Measurements from ENCODE around the gene SUPT20HL2.

The SUPT20HL2 gene

DNA sequence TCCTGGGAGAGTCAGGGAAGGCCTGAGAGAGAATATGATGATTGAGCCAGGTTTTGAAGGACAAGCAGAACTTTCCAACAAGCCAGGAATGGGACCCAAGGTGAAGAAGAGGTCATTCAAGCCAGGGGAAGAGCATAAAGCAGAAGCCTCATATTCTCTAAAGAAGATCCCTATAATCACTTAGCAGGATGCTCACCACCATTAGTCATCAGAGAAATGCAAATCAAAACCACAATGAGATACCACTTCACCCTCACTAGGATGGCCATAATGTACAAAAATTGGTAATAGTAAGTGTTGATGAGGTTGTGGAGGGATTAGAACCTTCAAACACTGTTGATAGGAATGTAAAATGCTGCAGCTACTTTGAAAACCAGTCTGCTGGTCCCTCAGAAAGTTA is 26.0 kb upstream of the SUPT20HL2 start:
- Histone ChIP-seq H3K27me3 (ENCODE audit: low read length) (no peaks in the 10 kb centered on the region), H3K4me2 (ENCODE audit: low read depth, low read length, poor library complexity, severe bottlenecking) (no peak overlapping the region), H3K9ac (ENCODE audit: low read length) (no peak overlapping the region), H2AFZ (ENCODE audit: low read depth, low read length, severe bottlenecking) (no peak overlapping the region), H3F3A (ENCODE audit: insufficient read depth) (no peaks in the 10 kb centered on the region), H3K9me2 (replicated peaks; ENCODE audit: insufficient read depth, low read length) (no peaks in the 10 kb centered on the region), H3K4me3 (ENCODE audit: insufficient read depth, low read length, poor library complexity, severe bottlenecking) (no peak overlapping the region), H3K9me3 (ENCODE audit: insufficient read depth, low read length) (no peaks in the 10 kb centered on the region), H4K20me1 (ENCODE audit: low read depth, low read length) (no peaks in the 10 kb centered on the region), H3K79me2 (ENCODE audit: insufficient read depth, low read length) (no peaks in the 10 kb centered on the region), H3K27ac (ENCODE audit: low read depth, low read length) (no peak overlapping the region), H3K36me3 (ENCODE audit: low read length) (no peaks in the 10 kb centered on the region)
- no peak for TF ChIP-seq EZH2phosphoT487 (conservative IDR thresholded peaks at IDR 0.05; ENCODE audit: low read length)
- TF ChIP-seq, protein P1, sequence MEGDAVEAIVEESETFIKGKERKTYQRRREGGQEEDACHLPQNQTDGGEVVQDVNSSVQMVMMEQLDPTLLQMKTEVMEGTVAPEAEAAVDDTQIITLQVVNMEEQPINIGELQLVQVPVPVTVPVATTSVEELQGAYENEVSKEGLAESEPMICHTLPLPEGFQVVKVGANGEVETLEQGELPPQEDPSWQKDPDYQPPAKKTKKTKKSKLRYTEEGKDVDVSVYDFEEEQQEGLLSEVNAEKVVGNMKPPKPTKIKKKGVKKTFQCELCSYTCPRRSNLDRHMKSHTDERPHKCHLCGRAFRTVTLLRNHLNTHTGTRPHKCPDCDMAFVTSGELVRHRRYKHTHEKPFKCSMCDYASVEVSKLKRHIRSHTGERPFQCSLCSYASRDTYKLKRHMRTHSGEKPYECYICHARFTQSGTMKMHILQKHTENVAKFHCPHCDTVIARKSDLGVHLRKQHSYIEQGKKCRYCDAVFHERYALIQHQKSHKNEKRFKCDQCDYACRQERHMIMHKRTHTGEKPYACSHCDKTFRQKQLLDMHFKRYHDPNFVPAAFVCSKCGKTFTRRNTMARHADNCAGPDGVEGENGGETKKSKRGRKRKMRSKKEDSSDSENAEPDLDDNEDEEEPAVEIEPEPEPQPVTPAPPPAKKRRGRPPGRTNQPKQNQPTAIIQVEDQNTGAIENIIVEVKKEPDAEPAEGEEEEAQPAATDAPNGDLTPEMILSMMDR (IDR thresholded peaks at IDR 0.05; ENCODE audit: insufficient read depth, low read length, poor library complexity, severe bottlenecking) = no peak

DNA sequence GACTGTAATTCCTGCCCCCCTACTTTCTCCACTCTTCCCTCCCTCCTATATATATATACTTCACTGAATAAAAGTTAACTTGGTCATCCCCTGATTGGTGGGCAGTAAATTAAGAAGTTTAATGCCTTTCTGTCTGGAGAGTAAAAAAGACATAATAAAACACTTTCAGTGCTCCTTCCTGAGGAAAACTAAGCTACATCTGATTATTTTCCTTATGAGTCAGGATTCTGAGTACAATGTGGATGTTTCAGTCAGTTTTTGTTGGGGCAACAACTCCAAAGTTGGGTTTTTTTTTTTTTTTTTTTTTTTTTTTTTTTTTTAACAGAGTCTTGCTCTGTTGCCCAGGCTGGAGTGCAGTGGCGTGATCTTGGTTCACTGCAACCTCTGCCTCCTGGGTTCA is 22.0 kb upstream of the SUPT20HL2 start:
- Histone ChIP-seq H3K4me2 (ENCODE audit: low read depth, low read length, poor library complexity, severe bottlenecking) (no peak overlapping the region), H3K9ac (ENCODE audit: low read length) (no peak overlapping the region), H3K79me2 (ENCODE audit: insufficient read depth, low read length) (no peaks in the 10 kb centered on the region), H4K20me1 (ENCODE audit: low read depth, low read length) (no peaks in the 10 kb centered on the region), H3K9me3 (ENCODE audit: insufficient read depth, low read length) (no peaks in the 10 kb centered on the region), H3K27ac (ENCODE audit: low read depth, low read length) (no peak overlapping the region), H3K36me3 (ENCODE audit: low read length) (no peaks in the 10 kb centered on the region), H3K9me2 (replicated peaks; ENCODE audit: insufficient read depth, low read length) (no peaks in the 10 kb centered on the region), H3K27me3 (ENCODE audit: low read length) (no peaks in the 10 kb centered on the region), H3K4me3 (ENCODE audit: insufficient read depth, low read length, poor library complexity, severe bottlenecking) (no peak overlapping the region), H2AFZ (ENCODE audit: low read depth, low read length, severe bottlenecking) (no peak overlapping the region), H3F3A (ENCODE audit: insufficient read depth) (no peaks in the 10 kb centered on the region)
- no peak for TF ChIP-seq EZH2phosphoT487 (conservative IDR thresholded peaks at IDR 0.05; ENCODE audit: low read length)
- TF ChIP-seq, protein P1 (IDR thresholded peaks at IDR 0.05; ENCODE audit: insufficient read depth, low read length, poor library complexity, severe bottlenecking) = no peak

DNA sequence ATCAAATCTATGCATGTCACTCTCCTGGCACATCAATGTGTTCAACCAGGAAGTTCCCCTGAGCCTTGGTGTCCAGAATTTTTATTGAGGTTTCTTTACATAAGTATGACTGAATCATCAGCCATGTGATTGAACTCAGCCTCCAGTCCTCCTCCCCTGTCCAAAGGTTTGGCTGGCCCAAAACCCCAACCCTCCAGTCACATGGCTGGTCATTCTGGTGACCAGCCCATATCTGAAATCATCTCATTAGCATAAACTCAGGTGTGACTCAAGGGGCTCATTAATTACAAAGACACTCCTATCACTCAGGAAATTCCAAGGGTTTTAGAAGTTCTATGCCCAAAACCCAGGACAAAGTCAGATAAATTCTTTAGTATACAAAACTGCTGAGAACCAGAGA is 20.6 kb upstream of the SUPT20HL2 start:
- no peak overlapping the region for H2AFZ ChIP-seq (ENCODE audit: low read depth, low read length, severe bottlenecking)
- no peaks in the 10 kb centered on the region for H3K9me2 ChIP-seq (replicated peaks; ENCODE audit: insufficient read depth, low read length)
- no peak overlapping the region for H3K27ac ChIP-seq (ENCODE audit: low read depth, low read length)
- H3F3A ChIP-seq (ENCODE audit: insufficient read depth) = no peaks in the 10 kb centered on the region
- no peaks in the 10 kb centered on the region for H3K36me3 ChIP-seq (ENCODE audit: low read length)
- no peaks in the 10 kb centered on the region for H3K79me2 ChIP-seq (ENCODE audit: insufficient read depth, low read length)
- no peak overlapping the region for H3K4me3 ChIP-seq (ENCODE audit: insufficient read depth, low read length, poor library complexity, severe bottlenecking)
- no peaks in the 10 kb centered on the region for H3K27me3 ChIP-seq (ENCODE audit: low read length)
- H4K20me1 ChIP-seq (ENCODE audit: low read depth, low read length) = no peaks in the 10 kb centered on the region
- H3K9me3 ChIP-seq (ENCODE audit: insufficient read depth, low read length) = no peaks in the 10 kb centered on the region
- no peak overlapping the region for H3K4me2 ChIP-seq (ENCODE audit: low read depth, low read length, poor library complexity, severe bottlenecking)
- TF ChIP-seq, protein P1 (IDR thresholded peaks at IDR 0.05; ENCODE audit: insufficient read depth, low read length, poor library complexity, severe bottlenecking) = no peak
- no peak for TF ChIP-seq EZH2phosphoT487 (conservative IDR thresholded peaks at IDR 0.05; ENCODE audit: low read length)
- no peak overlapping the region for H3K9ac ChIP-seq (ENCODE audit: low read length)

All from SU-DHL-6 (cell line).